Lower leg skin (tissue), 3 donors: ENCODE data around the gene TMEM168.

Source experiments
- POLR2A ChIP-seq, 2 donors: fragments of 450-650 bp; IDR thresholded peaks; one replicate each; pipeline ENCODE4 v1.6.1; 2016 to 2017; ENCODE audit warnings: antibody characterized with exemption in 2 of 2, mild to moderate bottlenecking in 1 of 2, moderate library complexity in 1 of 2
- TF ChIP-seq, protein P1 (sequence below), 3 donors: fragments of 450-650 bp; IDR thresholded peaks; one replicate each; pipeline ENCODE4 v1.5.1; 2016; ENCODE audit warnings: antibody characterized with exemption in 3 of 3, mild to moderate bottlenecking in 3 of 3, moderate library complexity in 2 of 3

- TF ChIP-seq, protein P1, sequence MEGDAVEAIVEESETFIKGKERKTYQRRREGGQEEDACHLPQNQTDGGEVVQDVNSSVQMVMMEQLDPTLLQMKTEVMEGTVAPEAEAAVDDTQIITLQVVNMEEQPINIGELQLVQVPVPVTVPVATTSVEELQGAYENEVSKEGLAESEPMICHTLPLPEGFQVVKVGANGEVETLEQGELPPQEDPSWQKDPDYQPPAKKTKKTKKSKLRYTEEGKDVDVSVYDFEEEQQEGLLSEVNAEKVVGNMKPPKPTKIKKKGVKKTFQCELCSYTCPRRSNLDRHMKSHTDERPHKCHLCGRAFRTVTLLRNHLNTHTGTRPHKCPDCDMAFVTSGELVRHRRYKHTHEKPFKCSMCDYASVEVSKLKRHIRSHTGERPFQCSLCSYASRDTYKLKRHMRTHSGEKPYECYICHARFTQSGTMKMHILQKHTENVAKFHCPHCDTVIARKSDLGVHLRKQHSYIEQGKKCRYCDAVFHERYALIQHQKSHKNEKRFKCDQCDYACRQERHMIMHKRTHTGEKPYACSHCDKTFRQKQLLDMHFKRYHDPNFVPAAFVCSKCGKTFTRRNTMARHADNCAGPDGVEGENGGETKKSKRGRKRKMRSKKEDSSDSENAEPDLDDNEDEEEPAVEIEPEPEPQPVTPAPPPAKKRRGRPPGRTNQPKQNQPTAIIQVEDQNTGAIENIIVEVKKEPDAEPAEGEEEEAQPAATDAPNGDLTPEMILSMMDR (IDR thresholded peaks at IDR 0.05): no peak
- no peak for TF ChIP-seq POLR2A (IDR thresholded peaks at IDR 0.05)
These were observed 8.6 kb downstream of the TMEM168 start for GRCh38 chr7:112781558-112781957.
